HepG2 (cell line): ENCODE data around the gene FAM83D. TPM values are rescaled to one million over a fixed set of nuclear protein-coding genes. Genes with fewer than 3 reads are reported as not detected.
A peak's percentile ranks its signal among the peaks of the same experiment; 100 is the strongest.

Experiments used
- AKAP8 ChIP-seq: sonication (generic); formaldehyde crosslinking; IDR thresholded peaks from 2 replicates; pipeline ENCODE4 v1.5.1; 2020; ENCODE audit warnings: mild to moderate bottlenecking, missing genetic modification reagents
- CHD4 ChIP-seq: fragments of 200-600 bp; sonication (generic); IDR thresholded peaks from 2 replicates; pipeline ENCODE4 v1.7.0; 2017; ENCODE audit warnings: mild to moderate bottlenecking, low read length, borderline replicate concordance
- CTCF ChIP-seq: sonication (generic); formaldehyde crosslinking; IDR thresholded peaks from 2 replicates; pipeline ENCODE4 v1.5.0; 2020; ENCODE audit warnings: mild to moderate bottlenecking, missing genetic modification reagents, moderate library complexity
- HHEX ChIP-seq: IDR thresholded peaks from 2 replicates; pipeline ENCODE4 v1.6.1; 2016; ENCODE audit warnings: control low read depth
- KAT2B ChIP-seq: fragments of 150-350 bp; IDR thresholded peaks from 2 replicates; pipeline ENCODE4 v1.6.1; 2014; ENCODE audit warnings: low read depth, low read length, borderline replicate concordance
- MEF2D ChIP-seq: sonication (generic); formaldehyde crosslinking; IDR thresholded peaks from 2 replicates; pipeline ENCODE4 v1.5.1; 2020; ENCODE audit warnings: mild to moderate bottlenecking, missing genetic modification reagents
- PCBP2 ChIP-seq: fragments of 200-400 bp; formaldehyde crosslinking; optimal IDR thresholded peaks from 2 replicates; pipeline ENCODE3; 2018; ENCODE audit warnings: low read length, low read depth; ENCODE audit not compliant: poor library complexity, severe bottlenecking
- PLRG1 ChIP-seq: fragments of 450-650 bp; conservative IDR thresholded peaks from 2 replicates; pipeline ENCODE4 v1.6.1; 2016
- TSC22D2 ChIP-seq: sonication (generic); formaldehyde crosslinking; IDR thresholded peaks from 2 replicates; pipeline ENCODE4 v1.5.1; 2020; ENCODE audit warnings: missing genetic modification reagents, mild to moderate bottlenecking, borderline replicate concordance
- ZFYVE20 ChIP-seq: sonication (generic); formaldehyde crosslinking; IDR thresholded peaks from 2 replicates; pipeline ENCODE4 v1.8.0; 2023; ENCODE audit warnings: low read depth, mild to moderate bottlenecking, moderate library complexity, missing genetic modification reagents, borderline replicate concordance
- ZNF124 ChIP-seq: sonication (generic); formaldehyde crosslinking; IDR thresholded peaks from 2 replicates; pipeline ENCODE4 v1.4.0; 2020; ENCODE audit warnings: missing genetic modification reagents
- ZNF784 ChIP-seq: sonication (generic); formaldehyde crosslinking; IDR thresholded peaks from 2 replicates; pipeline ENCODE4 v1.5.1; 2020; ENCODE audit warnings: missing genetic modification reagents, mild to moderate bottlenecking, borderline replicate concordance
- polyA plus RNA-seq, 8 experiments: library from polyadenylated mRNA; depleted of rRNA in 3 of 8; stranded (reverse) in 7 of 8; unstranded in 1 of 8; fragments of >200 nt; fragmentation: Illumina TruSeq in 4 of 8; extraction: Trizol in 4 of 8; gene quantifications; 2 replicates each; pipeline versions ENCODE4 v1.2.1 to v1.2.3, GENCODE V29; 2011 to 2016; ENCODE audit warnings: low read depth in 4 of 8, missing spikeins in 1 of 8, mixed read lengths in 1 of 8; ENCODE audit not compliant: insufficient read depth in 1 of 8
- total RNA-seq, 5 experiments: library from RNA; depleted of rRNA; stranded (reverse); fragments of >200 nt; fragmentation: Illumina TruSeq; extraction: Trizol; gene quantifications; 2 replicates each; pipeline ENCODE4 v1.2.3, GENCODE V29; 2016; ENCODE audit warnings: low read depth in 1 of 5
- TF ChIP-seq, protein P1 (sequence below): sonication (generic); formaldehyde crosslinking; IDR thresholded peaks from 2 replicates; pipeline ENCODE4 v1.5.0; 2020; ENCODE audit warnings: missing genetic modification reagents
- TF ChIP-seq, protein P2 (sequence below): sonication (generic); formaldehyde crosslinking; IDR thresholded peaks from 2 replicates; pipeline ENCODE4 v1.4.0; 2020; ENCODE audit warnings: missing genetic modification reagents
- TF ChIP-seq, protein P3 (sequence below): IDR thresholded peaks from 2 replicates; pipeline ENCODE4 v1.6.1; 2016; ENCODE audit warnings: missing biosample characterization, missing genetic modification reagents, low read depth
- TF ChIP-seq, protein P4 (sequence below): sonication (generic); formaldehyde crosslinking; IDR thresholded peaks from 2 replicates; pipeline ENCODE4 v1.8.1; 2023; ENCODE audit warnings: mild to moderate bottlenecking, inconsistent platforms, moderate library complexity, missing genetic modification reagents, borderline replicate concordance

The FAM83D gene
- total and polyA plus RNA-seq, 2 of the 13 experiments (the other 11 are each of a cell fraction or from before 2014, with no cell fraction given) = 51.4 to 64.0 TPM

- TF ChIP-seq PCBP2 = no peak
- no peak for TF ChIP-seq TSC22D2
- no peak for TF ChIP-seq PLRG1
- TF ChIP-seq, protein P1, sequence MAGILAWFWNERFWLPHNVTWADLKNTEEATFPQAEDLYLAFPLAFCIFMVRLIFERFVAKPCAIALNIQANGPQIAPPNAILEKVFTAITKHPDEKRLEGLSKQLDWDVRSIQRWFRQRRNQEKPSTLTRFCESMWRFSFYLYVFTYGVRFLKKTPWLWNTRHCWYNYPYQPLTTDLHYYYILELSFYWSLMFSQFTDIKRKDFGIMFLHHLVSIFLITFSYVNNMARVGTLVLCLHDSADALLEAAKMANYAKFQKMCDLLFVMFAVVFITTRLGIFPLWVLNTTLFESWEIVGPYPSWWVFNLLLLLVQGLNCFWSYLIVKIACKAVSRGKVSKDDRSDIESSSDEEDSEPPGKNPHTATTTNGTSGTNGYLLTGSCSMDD = no peak
- no peak for TF ChIP-seq HHEX (CRISPR knock-in tag)
- TF ChIP-seq, protein P2, sequence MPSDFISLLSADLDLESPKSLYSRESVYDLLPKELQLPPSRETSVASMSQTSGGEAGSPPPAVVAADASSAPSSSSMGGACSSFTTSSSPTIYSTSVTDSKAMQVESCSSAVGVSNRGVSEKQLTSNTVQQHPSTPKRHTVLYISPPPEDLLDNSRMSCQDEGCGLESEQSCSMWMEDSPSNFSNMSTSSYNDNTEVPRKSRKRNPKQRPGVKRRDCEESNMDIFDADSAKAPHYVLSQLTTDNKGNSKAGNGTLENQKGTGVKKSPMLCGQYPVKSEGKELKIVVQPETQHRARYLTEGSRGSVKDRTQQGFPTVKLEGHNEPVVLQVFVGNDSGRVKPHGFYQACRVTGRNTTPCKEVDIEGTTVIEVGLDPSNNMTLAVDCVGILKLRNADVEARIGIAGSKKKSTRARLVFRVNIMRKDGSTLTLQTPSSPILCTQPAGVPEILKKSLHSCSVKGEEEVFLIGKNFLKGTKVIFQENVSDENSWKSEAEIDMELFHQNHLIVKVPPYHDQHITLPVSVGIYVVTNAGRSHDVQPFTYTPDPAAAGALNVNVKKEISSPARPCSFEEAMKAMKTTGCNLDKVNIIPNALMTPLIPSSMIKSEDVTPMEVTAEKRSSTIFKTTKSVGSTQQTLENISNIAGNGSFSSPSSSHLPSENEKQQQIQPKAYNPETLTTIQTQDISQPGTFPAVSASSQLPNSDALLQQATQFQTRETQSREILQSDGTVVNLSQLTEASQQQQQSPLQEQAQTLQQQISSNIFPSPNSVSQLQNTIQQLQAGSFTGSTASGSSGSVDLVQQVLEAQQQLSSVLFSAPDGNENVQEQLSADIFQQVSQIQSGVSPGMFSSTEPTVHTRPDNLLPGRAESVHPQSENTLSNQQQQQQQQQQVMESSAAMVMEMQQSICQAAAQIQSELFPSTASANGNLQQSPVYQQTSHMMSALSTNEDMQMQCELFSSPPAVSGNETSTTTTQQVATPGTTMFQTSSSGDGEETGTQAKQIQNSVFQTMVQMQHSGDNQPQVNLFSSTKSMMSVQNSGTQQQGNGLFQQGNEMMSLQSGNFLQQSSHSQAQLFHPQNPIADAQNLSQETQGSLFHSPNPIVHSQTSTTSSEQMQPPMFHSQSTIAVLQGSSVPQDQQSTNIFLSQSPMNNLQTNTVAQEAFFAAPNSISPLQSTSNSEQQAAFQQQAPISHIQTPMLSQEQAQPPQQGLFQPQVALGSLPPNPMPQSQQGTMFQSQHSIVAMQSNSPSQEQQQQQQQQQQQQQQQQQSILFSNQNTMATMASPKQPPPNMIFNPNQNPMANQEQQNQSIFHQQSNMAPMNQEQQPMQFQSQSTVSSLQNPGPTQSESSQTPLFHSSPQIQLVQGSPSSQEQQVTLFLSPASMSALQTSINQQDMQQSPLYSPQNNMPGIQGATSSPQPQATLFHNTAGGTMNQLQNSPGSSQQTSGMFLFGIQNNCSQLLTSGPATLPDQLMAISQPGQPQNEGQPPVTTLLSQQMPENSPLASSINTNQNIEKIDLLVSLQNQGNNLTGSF (CRISPR knock-in tag) = no peak
- no peak for TF ChIP-seq ZFYVE20 (CRISPR knock-in tag)
- no peak for TF ChIP-seq AKAP8 (CRISPR knock-in tag)
- no peak for TF ChIP-seq ZNF124 (CRISPR knock-in tag)
- no peak for TF ChIP-seq ZNF784 (CRISPR knock-in tag)
- TF ChIP-seq, protein P3, sequence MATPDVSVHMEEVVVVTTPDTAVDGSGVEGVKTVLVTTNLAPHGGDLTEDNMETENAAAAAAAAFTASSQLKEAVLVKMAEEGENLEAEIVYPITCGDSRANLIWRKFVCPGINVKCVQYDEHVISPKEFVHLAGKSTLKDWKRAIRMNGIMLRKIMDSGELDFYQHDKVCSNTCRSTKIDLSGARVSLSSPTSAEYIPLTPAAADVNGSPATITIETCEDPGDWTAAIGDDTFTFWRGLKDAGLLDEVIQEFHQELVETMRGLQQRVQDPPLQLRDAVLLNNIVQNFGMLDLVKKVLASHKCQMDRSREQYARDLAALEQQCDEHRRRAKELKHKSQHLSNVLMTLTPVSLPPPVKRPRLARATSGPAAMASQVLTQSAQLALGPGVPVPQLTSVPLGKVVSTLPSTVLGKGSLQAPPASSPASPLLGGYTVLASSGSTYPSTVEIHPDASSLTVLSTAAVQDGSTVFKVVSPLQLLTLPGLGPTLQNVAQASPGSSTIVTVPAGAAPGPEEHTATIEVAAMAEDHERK = no peak
- TF ChIP-seq MEF2D = no peak
- no peak for TF ChIP-seq CHD4
- no peak for TF ChIP-seq KAT2B
- peak; percentile 59 for TF ChIP-seq CTCF (CRISPR knock-in tag)
- TF ChIP-seq, protein P4, sequence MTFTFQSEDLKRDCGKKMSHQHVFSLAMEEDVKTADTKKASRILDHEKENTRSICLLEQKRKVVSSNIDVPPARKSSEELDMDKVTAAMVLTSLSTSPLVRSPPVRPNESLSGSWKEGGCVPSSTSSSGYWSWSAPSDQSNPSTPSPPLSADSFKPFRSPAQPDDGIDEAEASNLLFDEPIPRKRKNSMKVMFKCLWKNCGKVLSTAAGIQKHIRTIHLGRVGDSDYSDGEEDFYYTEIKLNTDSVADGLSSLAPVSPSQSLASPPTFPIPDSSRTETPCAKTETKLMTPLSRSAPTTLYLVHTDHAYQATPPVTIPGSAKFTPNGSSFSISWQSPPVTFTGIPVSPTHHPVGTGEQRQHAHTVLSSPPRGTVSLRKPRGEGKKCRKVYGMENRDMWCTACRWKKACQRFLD (CRISPR knock-in tag) = no peak
These were observed 9.1 kb downstream of the FAM83D start (continued) for GRCh38 chr20:38935285-38935684.
